HL-60 (cell line): Measurements from ENCODE around the gene POLR3G.

Experiments used
- DNase-seq, 2 experiments: peaks; one replicate each; pipeline ENCODE4 v3.0.0-alpha.2; 2010 to 2020; ENCODE audit warnings: low read depth in 1 of 2, low spot score in 1 of 2
- H3K27ac ChIP-seq: fragments of 250-450 bp; sonication (Bioruptor Pico); replicated peaks from 2 replicates; pipeline ENCODE4 v1.5.1; 2020; ENCODE audit warnings: mild to moderate bottlenecking, moderate library complexity
- H3K27me3 ChIP-seq: fragments of 250-450 bp; sonication (Bioruptor Pico); 2 replicates; pipeline ENCODE4 v1.5.1; 2021; ENCODE audit warnings: mild to moderate bottlenecking, moderate library complexity; ENCODE audit not compliant: insufficient read depth, poor library complexity, severe bottlenecking
- H3K4me3 ChIP-seq: replicated peaks from 2 replicates; pipeline ENCODE4 v1.5.1; 2011; ENCODE audit warnings: mild to moderate bottlenecking, control low read depth, low read length; ENCODE audit not compliant: insufficient read depth
- CTCF ChIP-seq: IDR thresholded peaks from one replicate; pipeline ENCODE4 v1.5.1; 2011; ENCODE audit warnings: low read length, control low read depth, inconsistent platforms; ENCODE audit not compliant: insufficient read depth
- GABPA ChIP-seq: IDR thresholded peaks from 2 replicates; pipeline ENCODE4 v1.6.1; 2012; ENCODE audit warnings: low read depth
- POLR2AphosphoS5 ChIP-seq: IDR thresholded peaks from 2 replicates; pipeline ENCODE4 v1.6.1; 2012; ENCODE audit warnings: low read depth
- REST ChIP-seq: IDR thresholded peaks from 2 replicates; pipeline ENCODE4 v1.6.1; 2012; ENCODE audit warnings: low read depth; ENCODE audit not compliant: insufficient replicate concordance
- SPI1 ChIP-seq: IDR thresholded peaks from 2 replicates; pipeline ENCODE4 v1.6.1; 2012; ENCODE audit warnings: low read depth, mild to moderate bottlenecking, borderline replicate concordance

POLR3G gene

GRCh38 chr5:90549729-90550275 is 75.1 kb downstream of the POLR3G start:
- TF ChIP-seq SPI1: no peak
- no peak for TF ChIP-seq POLR2AphosphoS5
- no peak for TF ChIP-seq REST
- TF ChIP-seq CTCF: no peak
- no peak for TF ChIP-seq GABPA
- peak in 1 of 2 experiments; percentile 7 for DNase-seq
- Histone ChIP-seq H3K4me3 (no peak overlapping the region), H3K27me3 (no peaks in the 10 kb centered on the region), H3K27ac (no peak overlapping the region)

- no peak for DNase-seq
Measured at GRCh38 chr5:90550963-90551362, 76.3 kb downstream of the POLR3G start.

More at GRCh38 chr5:90550963-90551362, 76.3 kb downstream of the POLR3G start:
- H3K27ac ChIP-seq: no peak overlapping the region
- TF ChIP-seq POLR2AphosphoS5 (no peak), CTCF (no peak), REST (no peak), SPI1 (no peak), GABPA (no peak)
- H3K27me3 ChIP-seq: no peaks in the 10 kb centered on the region
- no peak overlapping the region for H3K4me3 ChIP-seq
